Measurements from ENCODE around the gene FRRS1L.

FRRS1L gene

GRCh38 chr9:109092587-109092986, 74.5 kb downstream of the FRRS1L start:
- TF ChIP-seq POU6F1 (CRISPR knock-in tag; IDR thresholded peaks at IDR 0.05; ENCODE audit: borderline replicate concordance, low read depth), result no peak
- no peak for TF ChIP-seq ESRRG (CRISPR knock-in tag; IDR thresholded peaks at IDR 0.05)
- TF ChIP-seq PPARA (CRISPR knock-in tag; IDR thresholded peaks at IDR 0.05; ENCODE audit: borderline replicate concordance), result no peak
- no peak for TF ChIP-seq OSR1 (CRISPR knock-in tag; IDR thresholded peaks at IDR 0.05)
- TF ChIP-seq SNAI2 (CRISPR knock-in tag; IDR thresholded peaks at IDR 0.05), result no peak
- TF ChIP-seq ZFP30 (CRISPR knock-in tag; IDR thresholded peaks at IDR 0.05), result no peak
- no peak for TF ChIP-seq CSDC2 (CRISPR knock-in tag; IDR thresholded peaks at IDR 0.05)
- TF ChIP-seq BACH2 (CRISPR knock-in tag; IDR thresholded peaks at IDR 0.05; ENCODE audit: borderline replicate concordance), result no peak
- TF ChIP-seq ARNTL (CRISPR knock-in tag; IDR thresholded peaks at IDR 0.05; ENCODE audit: borderline replicate concordance, low read depth), result no peak
- no peak for TF ChIP-seq ISL1 (CRISPR knock-in tag; IDR thresholded peaks at IDR 0.05)
- no peak for TF ChIP-seq ZFP3 (CRISPR knock-in tag; IDR thresholded peaks at IDR 0.05)
- no peak for TF ChIP-seq GLIS3 (CRISPR knock-in tag; IDR thresholded peaks at IDR 0.05)
- no peak for ATAC-seq

- TF ChIP-seq ZNF70 (CRISPR knock-in tag; IDR thresholded peaks at IDR 0.05) (no peak), POU6F1 (CRISPR knock-in tag; IDR thresholded peaks at IDR 0.05; ENCODE audit: borderline replicate concordance, low read depth) (no peak), PATZ1 (CRISPR knock-in tag; IDR thresholded peaks at IDR 0.05; ENCODE audit: borderline replicate concordance) (no peak), CSDC2 (CRISPR knock-in tag; IDR thresholded peaks at IDR 0.05) (no peak), RARB (CRISPR knock-in tag; IDR thresholded peaks at IDR 0.05) (no peak), ESRRG (CRISPR knock-in tag; IDR thresholded peaks at IDR 0.05) (no peak), CSRNP3 (CRISPR knock-in tag; IDR thresholded peaks at IDR 0.05) (no peak), TOX (CRISPR knock-in tag; IDR thresholded peaks at IDR 0.05; ENCODE audit: borderline replicate concordance) (no peak), ZNF8 (CRISPR knock-in tag; IDR thresholded peaks at IDR 0.05) (no peak), CREB5 (CRISPR knock-in tag; IDR thresholded peaks at IDR 0.05; ENCODE audit: low read depth) (no peak), ISL1 (CRISPR knock-in tag; IDR thresholded peaks at IDR 0.05) (no peak), BACH2 (CRISPR knock-in tag; IDR thresholded peaks at IDR 0.05; ENCODE audit: borderline replicate concordance) (no peak), OSR1 (CRISPR knock-in tag; IDR thresholded peaks at IDR 0.05) (no peak), ZNF565 (CRISPR knock-in tag; conservative IDR thresholded peaks at IDR 0.05; ENCODE audit: low read depth) (no peak), GLIS3 (CRISPR knock-in tag; IDR thresholded peaks at IDR 0.05) (no peak)
- ATAC-seq, result no peak
Observed at GRCh38 chr9:109092051-109092580, 74.9 kb downstream of the FRRS1L start.

GRCh38 chr9:109088221-109088620, 78.8 kb downstream of the FRRS1L start:
- no peak for ATAC-seq
- TF ChIP-seq CREB5 (CRISPR knock-in tag; IDR thresholded peaks at IDR 0.05; ENCODE audit: low read depth) (no peak), ARNTL (CRISPR knock-in tag; IDR thresholded peaks at IDR 0.05; ENCODE audit: borderline replicate concordance, low read depth) (no peak), POU6F1 (CRISPR knock-in tag; IDR thresholded peaks at IDR 0.05; ENCODE audit: borderline replicate concordance, low read depth) (no peak), ZFP30 (CRISPR knock-in tag; IDR thresholded peaks at IDR 0.05) (no peak), BACH2 (CRISPR knock-in tag; IDR thresholded peaks at IDR 0.05; ENCODE audit: borderline replicate concordance) (no peak), CSRNP3 (CRISPR knock-in tag; IDR thresholded peaks at IDR 0.05) (no peak), TOX (CRISPR knock-in tag; IDR thresholded peaks at IDR 0.05; ENCODE audit: borderline replicate concordance) (no peak), RARB (CRISPR knock-in tag; IDR thresholded peaks at IDR 0.05) (no peak), SNAI2 (CRISPR knock-in tag; IDR thresholded peaks at IDR 0.05) (no peak)

Measured in SK-N-SH treated with all-trans-retinoic acid at 6 μM for 48 hours (cell line).